ENCODE results near the gene PCDH8.

Gene PCDH8

GRCh38 chr13:52811841-52812240, 36.6 kb downstream of the PCDH8 start:
- DNase-seq, result no peak

GRCh38 chr13:52810526-52810925, 37.9 kb downstream of the PCDH8 start:
- no peak for DNase-seq

DNA sequence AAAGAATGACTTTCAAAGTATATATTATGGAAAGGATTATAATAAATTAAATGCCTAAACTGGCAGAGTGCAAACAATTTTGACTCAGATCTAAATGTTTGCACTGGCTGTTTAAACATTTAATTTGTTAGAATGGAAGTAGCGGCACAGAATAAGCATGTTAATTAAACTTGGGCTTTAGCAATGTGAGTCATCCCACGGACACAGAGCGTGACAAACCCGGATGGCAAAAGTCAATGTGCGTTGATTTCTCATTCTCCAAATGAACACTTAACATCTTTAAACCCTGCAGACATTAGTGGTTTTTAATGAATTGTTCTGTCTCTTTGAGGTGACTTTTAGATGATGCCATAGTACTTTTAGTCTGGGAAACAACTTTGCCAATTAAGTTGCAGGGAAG, 38.4 kb downstream of the PCDH8 start:
- no peak for DNase-seq

DNA sequence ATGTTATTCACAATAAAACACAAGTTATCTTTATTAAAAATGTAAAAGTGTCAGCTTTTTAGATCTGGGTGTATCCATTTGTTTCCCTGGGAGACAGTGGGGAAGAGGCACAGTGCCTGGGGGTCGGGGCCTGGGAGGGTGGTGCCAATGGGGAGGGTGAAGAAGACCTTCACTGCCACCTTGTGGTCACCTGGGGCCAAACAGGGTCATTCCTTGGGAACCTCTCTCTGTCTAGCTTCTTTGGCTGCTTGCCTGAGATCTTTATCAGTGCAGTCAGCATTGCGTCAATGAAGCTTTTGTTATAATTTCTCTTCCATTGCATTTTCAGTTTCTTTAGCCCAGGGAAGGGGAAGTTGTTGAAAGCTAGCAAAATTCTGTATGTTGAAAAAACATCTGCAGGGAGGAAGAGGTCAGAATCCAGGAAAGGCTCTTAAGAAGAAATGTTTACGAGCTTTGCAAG, 39.1 kb downstream of the PCDH8 start:
- peak; percentile 53 for DNase-seq

DNA sequence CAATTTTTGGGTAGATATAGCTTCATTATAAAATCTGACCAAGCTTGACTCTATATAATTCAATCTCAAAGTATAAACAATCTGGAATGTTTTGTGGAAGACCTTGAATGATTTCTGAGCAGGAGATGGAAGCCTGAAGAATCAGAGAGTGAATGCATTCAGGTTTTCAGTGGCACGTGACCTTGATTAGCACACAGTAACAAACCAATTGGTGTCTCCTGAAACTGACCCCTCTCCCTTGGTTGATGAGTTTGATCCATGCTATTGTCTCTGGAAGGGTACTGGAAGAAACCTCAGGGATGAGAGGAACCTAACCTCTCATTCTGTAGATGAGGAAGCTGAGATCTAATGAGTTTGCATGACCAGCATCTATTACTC, 39.6 kb downstream of the PCDH8 start:
- no peak for DNase-seq

DNA sequence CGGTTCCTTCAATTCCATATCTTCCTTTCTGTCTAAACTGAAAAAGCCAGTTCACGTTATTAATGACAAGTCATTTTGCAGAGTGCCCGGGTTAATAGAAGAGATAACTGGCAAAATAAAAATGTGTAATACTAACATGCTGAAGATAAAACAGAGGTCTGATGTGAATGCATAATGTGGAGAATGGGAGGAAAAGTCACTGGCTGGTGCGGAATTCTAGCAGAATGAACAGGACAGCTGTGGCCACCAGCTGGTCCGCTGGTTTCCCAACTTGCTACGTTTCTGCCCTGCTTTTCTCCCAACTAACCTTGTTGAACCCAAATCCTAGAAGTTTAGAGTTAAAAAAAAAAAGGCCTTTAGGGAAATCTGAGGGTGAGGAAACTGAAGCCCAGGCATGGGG, 42.4 kb downstream of the PCDH8 start:
- DNase-seq, result no peak

GRCh38 chr13:52804202-52804641, 44.2 kb downstream of the PCDH8 start:
- DNase-seq, result no peak

DNA sequence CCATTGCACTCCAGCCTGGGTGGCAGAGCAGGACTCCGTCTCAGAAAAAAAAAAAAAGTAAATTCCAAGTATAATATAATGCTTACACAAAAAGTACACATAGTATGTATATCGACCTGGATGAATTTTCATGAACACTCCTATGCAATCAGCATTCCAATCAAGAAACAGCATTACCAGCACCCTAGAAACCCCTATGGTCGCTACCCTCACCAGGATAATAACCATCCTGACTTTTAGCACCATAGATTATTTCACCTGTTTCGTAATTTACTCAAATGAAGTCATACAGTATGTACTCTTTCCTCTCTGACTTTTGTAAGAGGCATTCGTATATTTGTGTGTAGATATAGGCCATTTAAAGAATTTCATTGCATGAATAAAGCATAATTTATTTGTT, 47.6 kb downstream of the PCDH8 start:
- no peak for DNase-seq

GRCh38 chr13:52798770-52799430, 49.5 kb downstream of the PCDH8 start:
- DNase-seq, result no peak

DNA sequence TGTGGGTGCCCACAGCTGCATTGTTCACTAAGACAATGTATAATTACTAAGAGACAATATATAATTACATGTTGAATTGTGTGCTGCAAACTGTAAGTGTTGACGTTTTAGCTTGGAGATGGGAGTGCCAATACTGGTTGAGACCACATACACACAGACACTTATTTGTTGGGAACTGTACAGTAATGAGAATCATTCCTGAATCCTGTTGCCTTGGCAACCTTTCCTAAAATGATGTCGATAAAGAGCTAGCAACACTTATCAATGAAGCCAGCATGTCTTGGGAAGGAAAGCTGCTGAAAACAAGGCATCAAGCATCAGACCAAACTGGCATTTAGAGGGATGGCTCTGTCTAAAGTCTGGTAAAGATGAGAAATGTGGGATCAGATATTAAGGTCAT, 51.3 kb downstream of the PCDH8 start:
- DNase-seq, result no peak

DNA sequence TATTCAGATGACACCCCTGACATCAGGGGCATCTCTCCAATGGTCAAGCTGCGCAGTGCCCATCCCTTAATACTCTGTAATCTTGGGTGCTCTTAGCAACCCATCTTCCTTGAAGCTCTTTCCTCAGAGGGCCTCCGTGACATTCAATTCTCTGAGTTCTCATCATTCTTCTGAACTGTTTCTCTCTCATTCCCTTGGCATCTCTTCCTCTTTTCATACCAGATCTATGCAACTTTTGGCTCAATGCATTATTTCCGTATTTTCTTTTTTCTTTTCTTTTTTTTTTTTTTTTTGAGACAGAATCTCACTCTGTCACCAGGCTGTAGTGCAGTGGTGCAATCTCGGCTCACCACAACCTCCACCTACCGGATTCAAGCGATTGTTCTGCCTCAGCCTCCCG, 53.9 kb downstream of the PCDH8 start:
- DNase-seq, result no peak

GRCh38 chr13:52793515-52794061, 54.9 kb downstream of the PCDH8 start:
- DNase-seq, result no peak
